HFF-Myc (cell line): ENCODE results near the gene NTN3.
A peak's percentile ranks its signal among the peaks of the same experiment; 100 is the strongest.

Source experiments
- DNase-seq: peaks from one replicate; pipeline ENCODE4 v3.0.0-alpha.2; 2011; ENCODE audit warnings: low read depth; ENCODE audit errors: extremely low read depth
- H3K4me3 ChIP-seq: replicated peaks from 2 replicates; pipeline ENCODE4 v1.5.1; 2011; ENCODE audit warnings: low read depth, mild to moderate bottlenecking, control low read depth, low read length
- TF ChIP-seq, protein P1 (sequence below): IDR thresholded peaks from 2 replicates; pipeline ENCODE4 v1.5.1; 2012; ENCODE audit warnings: mild to moderate bottlenecking, low read depth, low read length, control low read depth; ENCODE audit errors: missing control alignments

The NTN3 gene

GRCh38 chr16:2471653-2472487 is 773 bp downstream of the NTN3 start:
- H3K4me3 ChIP-seq = no peak overlapping the region
- DNase-seq = no peak
- TF ChIP-seq, protein P1, sequence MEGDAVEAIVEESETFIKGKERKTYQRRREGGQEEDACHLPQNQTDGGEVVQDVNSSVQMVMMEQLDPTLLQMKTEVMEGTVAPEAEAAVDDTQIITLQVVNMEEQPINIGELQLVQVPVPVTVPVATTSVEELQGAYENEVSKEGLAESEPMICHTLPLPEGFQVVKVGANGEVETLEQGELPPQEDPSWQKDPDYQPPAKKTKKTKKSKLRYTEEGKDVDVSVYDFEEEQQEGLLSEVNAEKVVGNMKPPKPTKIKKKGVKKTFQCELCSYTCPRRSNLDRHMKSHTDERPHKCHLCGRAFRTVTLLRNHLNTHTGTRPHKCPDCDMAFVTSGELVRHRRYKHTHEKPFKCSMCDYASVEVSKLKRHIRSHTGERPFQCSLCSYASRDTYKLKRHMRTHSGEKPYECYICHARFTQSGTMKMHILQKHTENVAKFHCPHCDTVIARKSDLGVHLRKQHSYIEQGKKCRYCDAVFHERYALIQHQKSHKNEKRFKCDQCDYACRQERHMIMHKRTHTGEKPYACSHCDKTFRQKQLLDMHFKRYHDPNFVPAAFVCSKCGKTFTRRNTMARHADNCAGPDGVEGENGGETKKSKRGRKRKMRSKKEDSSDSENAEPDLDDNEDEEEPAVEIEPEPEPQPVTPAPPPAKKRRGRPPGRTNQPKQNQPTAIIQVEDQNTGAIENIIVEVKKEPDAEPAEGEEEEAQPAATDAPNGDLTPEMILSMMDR = no peak

DNA sequence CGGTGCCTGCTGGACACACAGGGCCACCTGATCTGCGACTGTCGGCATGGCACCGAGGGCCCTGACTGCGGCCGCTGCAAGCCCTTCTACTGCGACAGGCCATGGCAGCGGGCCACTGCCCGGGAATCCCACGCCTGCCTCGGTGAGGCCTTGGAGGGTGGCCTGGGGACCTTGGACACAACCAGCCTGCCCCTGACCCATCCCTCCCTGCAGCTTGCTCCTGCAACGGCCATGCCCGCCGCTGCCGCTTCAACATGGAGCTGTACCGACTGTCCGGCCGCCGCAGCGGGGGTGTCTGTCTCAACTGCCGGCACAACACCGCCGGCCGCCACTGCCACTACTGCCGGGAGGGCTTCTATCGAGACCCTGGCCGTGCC is 1.4 kb downstream of the NTN3 start:
- TF ChIP-seq, protein P1 = no peak
- no peak overlapping the region for H3K4me3 ChIP-seq
- DNase-seq = no peak

DNA sequence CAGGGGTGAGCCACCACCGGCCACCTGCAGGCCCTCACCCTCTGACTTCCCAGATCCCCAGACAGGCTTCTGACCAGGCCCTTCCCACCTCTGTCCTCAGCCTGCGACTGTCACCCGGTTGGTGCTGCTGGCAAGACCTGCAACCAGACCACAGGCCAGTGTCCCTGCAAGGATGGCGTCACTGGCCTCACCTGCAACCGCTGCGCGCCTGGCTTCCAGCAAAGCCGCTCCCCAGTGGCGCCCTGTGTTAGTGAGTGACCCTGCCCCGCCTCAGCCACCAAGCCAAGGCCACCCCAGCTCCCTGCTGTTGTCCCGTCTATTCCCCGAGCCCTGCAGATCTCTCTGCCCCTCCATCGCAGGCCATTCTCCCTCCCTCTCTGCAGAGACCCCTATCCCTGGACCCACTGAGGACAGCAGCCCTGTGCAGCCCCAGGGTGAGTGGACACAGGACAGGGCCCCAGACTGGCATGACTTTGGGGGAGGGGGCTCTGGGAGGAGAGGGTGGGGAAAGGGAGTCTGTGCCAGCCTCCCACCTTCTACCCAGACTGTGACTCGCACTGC is 1.9 kb downstream of the NTN3 start:
- DNase-seq = no peak
- peak overlapping the region; percentile 36 for H3K4me3 ChIP-seq
- TF ChIP-seq, protein P1 = no peak

GRCh38 chr16:2473446-2473926 is 2.4 kb downstream of the NTN3 start:
- no peak for DNase-seq
- TF ChIP-seq, protein P1 = no peak

GRCh38 chr16:2473999-2474876 is 3.1 kb downstream of the NTN3 start:
- DNase-seq = no peak
- H3K4me3 ChIP-seq = peak overlapping the region; percentile 85
- TF ChIP-seq, protein P1 = no peak

More at GRCh38 chr16:2473446-2473926, 2.4 kb downstream of the NTN3 start:
- H3K4me3 ChIP-seq = peak overlapping the region; percentile 36

DNA sequence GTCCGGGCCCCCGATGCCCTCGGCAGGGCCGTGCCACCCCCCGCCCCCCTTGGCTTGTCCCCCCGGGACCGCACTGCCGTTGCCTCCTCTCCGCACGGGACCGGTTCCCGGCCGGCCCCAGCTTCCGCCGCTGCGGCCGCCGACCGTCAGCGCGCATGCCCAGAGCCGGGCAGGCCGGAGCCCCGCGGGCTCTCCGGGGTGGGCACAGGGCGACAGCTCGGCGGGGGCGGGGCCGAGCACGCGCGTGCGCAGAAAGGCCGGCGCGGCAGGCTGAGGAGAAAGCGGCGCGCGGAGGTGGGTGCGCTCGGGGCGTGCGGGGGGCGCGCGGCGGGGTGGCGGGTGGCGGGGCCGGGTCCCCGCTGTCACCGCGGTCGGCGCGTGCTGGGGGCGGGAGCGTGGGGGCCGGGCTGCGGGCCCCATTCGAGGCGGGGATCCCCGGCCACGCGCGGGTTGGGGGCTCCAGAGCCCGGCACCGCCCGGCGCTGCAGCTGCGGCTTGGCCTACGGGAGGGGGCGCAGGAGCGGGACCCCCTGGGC is 3.8 kb downstream of the NTN3 start, which contains the start of gene TBC1D24:
TSS of gene TBC1D24 (plus strand) at position 251 of the 536 bp plus-strand sequence. CDS start 21,022 bp downstream, outside the sequence.
- peak within 1 kb of the TSS; percentile 85 for H3K4me3 ChIP-seq

More for the DNA sequence above, 3.8 kb downstream of the NTN3 start, which contains the start of gene TBC1D24:
- TF ChIP-seq, protein P1 = no peak
- no peak for DNase-seq
